ENCODE results near the gene TAS1R1.

TAS1R1 gene

DNA sequence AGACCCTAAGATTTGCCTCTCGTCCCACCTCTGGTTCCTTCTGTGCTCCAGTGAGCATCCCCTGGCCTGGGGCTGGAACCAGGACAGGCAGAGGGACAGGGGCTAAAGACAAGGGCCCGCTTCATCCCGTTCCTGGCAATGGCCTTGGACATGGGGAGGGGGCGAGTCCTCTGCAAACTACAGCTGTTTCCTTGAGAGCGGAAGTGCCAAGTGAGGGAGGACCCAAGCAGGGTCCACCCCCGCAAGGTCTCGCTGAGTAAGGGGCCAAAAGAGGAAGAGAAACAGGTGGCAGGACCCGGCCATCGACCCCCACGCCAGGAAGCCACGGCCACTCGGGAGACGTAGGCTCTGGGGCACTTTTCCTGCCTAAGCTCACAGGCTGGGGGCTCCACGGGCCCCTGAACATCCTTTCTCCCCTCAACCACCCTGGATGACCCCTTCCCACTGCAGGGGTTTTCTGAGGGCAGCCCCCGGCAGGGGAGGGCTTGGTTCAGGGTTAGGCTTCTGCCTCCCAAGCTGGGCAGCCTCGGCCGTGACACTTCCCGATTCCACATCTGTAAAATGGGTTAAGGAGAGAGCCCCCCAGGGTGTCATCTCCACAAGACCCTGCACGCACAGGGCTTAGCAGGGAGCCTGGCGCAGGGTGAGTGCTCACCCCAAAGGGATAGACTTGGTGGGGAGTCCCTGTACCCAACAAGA, 45.7 kb upstream of the TAS1R1 start:
- no CpG with 5 or more reads among the region's 20 CpGs for WGBS, 2 donors (ENCODE audit: extremely low coverage in 2 of 2, insufficient read length in 2 of 2, insufficient replicate concordance in 1 of 2)
- Histone ChIP-seq H4K91ac (ENCODE audit: low read depth, low read length, poor library complexity) (no peak overlapping the region), H3K4me3 (ENCODE audit: low read length in 2 of 2) (no peak overlapping the region), H3K27ac (replicated peaks; ENCODE audit: low read length) (no peak overlapping the region), H2BK120ac (ENCODE audit: low read depth, low read length) (no peak overlapping the region), H2AFZ (ENCODE audit: low read length) (peak overlapping the region; percentile 53), H3K36me3 (replicated peaks in 1 of 2; ENCODE audit: control insufficient read depth in 2 of 2, insufficient read depth in 2 of 2, low read length in 2 of 2) (no peaks in the 10 kb centered on the region), H2BK5ac (ENCODE audit: low read length) (peak overlapping the region; percentile 24), H3K79me1 (ENCODE audit: low read depth, low read length) (peaks cover 2% of the 10 kb centered on the region), H2BK15ac (ENCODE audit: low read length) (peak overlapping the region; percentile 58), H3K14ac (ENCODE audit: low read length) (peak overlapping the region; percentile 71), H3K4me1 (ENCODE audit: control insufficient read depth in 2 of 2, insufficient read depth in 1 of 2, low read depth in 1 of 2, low read length in 2 of 2) (peaks cover 0 to 35% of the 10 kb centered on the region in 2 donors), H4K8ac (ENCODE audit: low read depth, low read length) (no peak overlapping the region), H2BK12ac (ENCODE audit: low read length) (no peak overlapping the region), H3K27me3 (ENCODE audit: control insufficient read depth in 3 of 3, insufficient read depth in 3 of 3, low read depth in 1 of 3, low read length in 3 of 3) (peaks cover 0 to 10% (median 0%) of the 10 kb centered on the region in 3 experiments), H3K9me3 (replicated peaks in 1 of 2; ENCODE audit: control insufficient read depth in 2 of 2, insufficient read depth in 1 of 2, low read depth in 1 of 2, low read length in 2 of 2) (no peaks in the 10 kb centered on the region), H3K4me2 (ENCODE audit: insufficient read depth, low read length, poor library complexity, severe bottlenecking) (no peak overlapping the region), H3K18ac (ENCODE audit: low read length) (peak overlapping the region; percentile 71), H3K4ac (ENCODE audit: low read length) (no peak overlapping the region), H2AK5ac (ENCODE audit: low read depth, low read length) (peak overlapping the region; percentile 56), H3K9ac (ENCODE audit: low read depth, low read length, poor library complexity) (no peak overlapping the region), H3K23ac (ENCODE audit: low read depth, low read length, poor library complexity) (peak overlapping the region; percentile 37)
- no peak for DNase-seq (ENCODE audit: low spot score)

DNA sequence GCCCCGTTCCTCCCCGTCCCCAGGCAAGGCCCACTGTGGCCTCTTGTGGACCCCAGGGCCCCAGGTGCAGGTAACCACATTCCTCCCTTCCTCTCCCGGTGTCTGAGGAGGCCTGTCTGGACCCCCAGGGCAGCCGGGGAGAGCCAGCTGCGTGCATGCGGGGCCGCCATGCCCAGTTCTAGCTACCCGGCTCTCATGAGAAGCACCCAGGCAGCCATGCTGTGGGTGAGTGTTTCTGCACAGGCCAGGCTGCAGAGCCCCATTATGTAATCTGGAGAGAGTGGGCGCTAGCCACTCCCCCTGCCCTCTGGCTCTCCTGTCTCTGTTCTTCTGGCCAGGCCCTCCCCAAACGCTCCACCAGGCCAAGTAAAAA, 45.2 kb upstream of the TAS1R1 start:
- no peak overlapping the region for H2BK120ac ChIP-seq (ENCODE audit: low read depth, low read length)
- H2AK5ac ChIP-seq (ENCODE audit: low read depth, low read length): peak overlapping the region; percentile 56
- H3K4ac ChIP-seq (ENCODE audit: low read length): no peak overlapping the region
- peak overlapping the region; percentile 24 for H2BK5ac ChIP-seq (ENCODE audit: low read length)
- H3K9ac ChIP-seq (ENCODE audit: low read depth, low read length, poor library complexity): no peak overlapping the region
- no peak overlapping the region for H3K4me3 ChIP-seq (ENCODE audit: low read length in 2 of 2)
- peaks cover 0 to 35% of the 10 kb centered on the region in 2 donors for H3K4me1 ChIP-seq (ENCODE audit: control insufficient read depth in 2 of 2, insufficient read depth in 1 of 2, low read depth in 1 of 2, low read length in 2 of 2)
- no peaks in the 10 kb centered on the region for H3K36me3 ChIP-seq (replicated peaks in 1 of 2; ENCODE audit: control insufficient read depth in 2 of 2, insufficient read depth in 2 of 2, low read length in 2 of 2)
- H3K9me3 ChIP-seq (replicated peaks in 1 of 2; ENCODE audit: control insufficient read depth in 2 of 2, insufficient read depth in 1 of 2, low read depth in 1 of 2, low read length in 2 of 2): no peaks in the 10 kb centered on the region
- no peak for DNase-seq (ENCODE audit: low spot score)
- H2BK12ac ChIP-seq (ENCODE audit: low read length): no peak overlapping the region
- H2BK15ac ChIP-seq (ENCODE audit: low read length): peak overlapping the region; percentile 58
- H3K27me3 ChIP-seq (ENCODE audit: control insufficient read depth in 3 of 3, insufficient read depth in 3 of 3, low read depth in 1 of 3, low read length in 3 of 3): peaks cover 0 to 10% (median 0%) of the 10 kb centered on the region in 3 experiments
- H3K18ac ChIP-seq (ENCODE audit: low read length): peak overlapping the region; percentile 83
- no peak overlapping the region for H3K4me2 ChIP-seq (ENCODE audit: insufficient read depth, low read length, poor library complexity, severe bottlenecking)
- H2AFZ ChIP-seq (ENCODE audit: low read length): peak overlapping the region; percentile 53
- H3K27ac ChIP-seq (replicated peaks; ENCODE audit: low read length): no peak overlapping the region
- no CpG with 5 or more reads among the region's 10 CpGs for WGBS, 2 donors (ENCODE audit: extremely low coverage in 2 of 2, insufficient read length in 2 of 2, insufficient replicate concordance in 1 of 2)
- H4K8ac ChIP-seq (ENCODE audit: low read depth, low read length): no peak overlapping the region
- no peak overlapping the region for H4K91ac ChIP-seq (ENCODE audit: low read depth, low read length, poor library complexity)
- H3K79me1 ChIP-seq (ENCODE audit: low read depth, low read length): peaks cover 2% of the 10 kb centered on the region
- peak overlapping the region; percentile 71 for H3K14ac ChIP-seq (ENCODE audit: low read length)
- peak overlapping the region; percentile 55 for H3K23ac ChIP-seq (ENCODE audit: low read depth, low read length, poor library complexity)

DNA sequence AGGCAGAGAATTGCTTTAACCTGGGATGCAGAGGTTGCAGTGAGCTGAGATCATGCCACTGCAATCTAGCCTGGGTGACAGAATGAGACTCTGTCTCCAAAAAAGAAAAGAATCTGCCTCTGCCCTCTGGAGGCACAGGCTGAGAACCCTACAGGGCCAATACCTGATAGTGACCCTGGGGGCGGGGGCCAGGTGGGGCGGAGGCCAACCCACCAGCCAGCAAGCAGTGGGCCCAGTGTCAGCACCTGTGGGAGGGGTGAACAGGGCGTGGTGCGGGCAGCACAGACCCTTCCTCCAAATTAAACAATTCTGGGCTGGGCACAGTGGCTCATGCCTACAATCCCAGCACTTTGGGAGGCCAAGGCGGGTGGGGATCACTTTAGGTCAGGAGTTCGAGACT, 44.6 kb upstream of the TAS1R1 start:
- Histone ChIP-seq H3K9ac (ENCODE audit: low read depth, low read length, poor library complexity) (no peak overlapping the region), H3K4me2 (ENCODE audit: insufficient read depth, low read length, poor library complexity, severe bottlenecking) (no peak overlapping the region), H3K18ac (ENCODE audit: low read length) (no peak overlapping the region), H3K14ac (ENCODE audit: low read length) (no peak overlapping the region), H4K91ac (ENCODE audit: low read depth, low read length, poor library complexity) (no peak overlapping the region), H4K8ac (ENCODE audit: low read depth, low read length) (no peak overlapping the region), H2BK15ac (ENCODE audit: low read length) (no peak overlapping the region), H2AK5ac (ENCODE audit: low read depth, low read length) (peak overlapping the region; percentile 90), H2AFZ (ENCODE audit: low read length) (no peak overlapping the region), H3K36me3 (replicated peaks in 1 of 2; ENCODE audit: control insufficient read depth in 2 of 2, insufficient read depth in 2 of 2, low read length in 2 of 2) (no peaks in the 10 kb centered on the region), H3K23ac (ENCODE audit: low read depth, low read length, poor library complexity) (peak overlapping the region; percentile 73), H3K4me3 (ENCODE audit: low read length in 2 of 2) (no peak overlapping the region), H2BK120ac (ENCODE audit: low read depth, low read length) (no peak overlapping the region), H2BK5ac (ENCODE audit: low read length) (no peak overlapping the region), H3K79me1 (ENCODE audit: low read depth, low read length) (peaks cover 2% of the 10 kb centered on the region), H3K9me3 (replicated peaks in 1 of 2; ENCODE audit: control insufficient read depth in 2 of 2, insufficient read depth in 1 of 2, low read depth in 1 of 2, low read length in 2 of 2) (no peaks in the 10 kb centered on the region), H3K4me1 (ENCODE audit: control insufficient read depth in 2 of 2, insufficient read depth in 1 of 2, low read depth in 1 of 2, low read length in 2 of 2) (peaks cover 0 to 35% of the 10 kb centered on the region in 2 donors), H3K4ac (ENCODE audit: low read length) (no peak overlapping the region), H2BK12ac (ENCODE audit: low read length) (no peak overlapping the region), H3K27me3 (ENCODE audit: control insufficient read depth in 3 of 3, insufficient read depth in 3 of 3, low read depth in 1 of 3, low read length in 3 of 3) (peaks cover 0 to 10% (median 0%) of the 10 kb centered on the region in 3 experiments), H3K27ac (replicated peaks; ENCODE audit: low read length) (no peak overlapping the region)
- DNase-seq (ENCODE audit: low spot score): no peak
- no CpG with 5 or more reads among the region's 6 CpGs for WGBS, 2 donors (ENCODE audit: extremely low coverage in 2 of 2, insufficient read length in 2 of 2, insufficient replicate concordance in 1 of 2)

DNA sequence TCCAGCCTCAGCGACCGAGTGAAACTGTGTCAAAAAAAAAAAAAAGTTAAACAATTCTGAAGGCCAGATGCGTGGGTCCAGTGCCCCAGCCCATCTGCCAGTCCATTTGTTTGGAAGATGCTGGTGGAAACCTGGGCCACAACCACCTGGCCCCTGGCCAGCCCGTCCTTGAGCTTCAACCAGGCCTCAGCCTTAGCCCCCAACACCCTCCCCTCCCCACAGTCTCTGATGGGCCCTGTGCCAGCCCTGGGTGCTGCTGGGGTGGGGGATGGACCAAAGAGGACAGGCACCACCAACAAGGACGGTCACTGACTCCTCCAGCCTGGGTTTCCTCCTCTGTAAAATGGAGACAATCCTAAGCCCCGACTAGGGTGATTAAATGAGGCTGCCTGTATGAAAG, 44.1 kb upstream of the TAS1R1 start:
- Histone ChIP-seq H3K4me1 (ENCODE audit: control insufficient read depth in 2 of 2, insufficient read depth in 1 of 2, low read depth in 1 of 2, low read length in 2 of 2) (peaks cover 0 to 30% of the 10 kb centered on the region in 2 donors), H4K91ac (ENCODE audit: low read depth, low read length, poor library complexity) (no peak overlapping the region), H4K8ac (ENCODE audit: low read depth, low read length) (no peak overlapping the region), H3K79me1 (ENCODE audit: low read depth, low read length) (peaks cover 2% of the 10 kb centered on the region), H2BK12ac (ENCODE audit: low read length) (no peak overlapping the region), H3K23ac (ENCODE audit: low read depth, low read length, poor library complexity) (no peak overlapping the region), H2BK120ac (ENCODE audit: low read depth, low read length) (no peak overlapping the region), H3K9me3 (replicated peaks in 1 of 2; ENCODE audit: control insufficient read depth in 2 of 2, insufficient read depth in 1 of 2, low read depth in 1 of 2, low read length in 2 of 2) (no peaks in the 10 kb centered on the region), H3K4ac (ENCODE audit: low read length) (no peak overlapping the region), H3K36me3 (replicated peaks in 1 of 2; ENCODE audit: control insufficient read depth in 2 of 2, insufficient read depth in 2 of 2, low read length in 2 of 2) (no peaks in the 10 kb centered on the region), H3K9ac (ENCODE audit: low read depth, low read length, poor library complexity) (no peak overlapping the region), H2BK15ac (ENCODE audit: low read length) (peak overlapping the region; percentile 28), H2AFZ (ENCODE audit: low read length) (peak overlapping the region; percentile 68), H3K27ac (replicated peaks; ENCODE audit: low read length) (no peak overlapping the region), H3K18ac (ENCODE audit: low read length) (no peak overlapping the region), H2BK5ac (ENCODE audit: low read length) (peak overlapping the region; percentile 19), H3K4me2 (ENCODE audit: insufficient read depth, low read length, poor library complexity, severe bottlenecking) (no peak overlapping the region), H3K14ac (ENCODE audit: low read length) (no peak overlapping the region), H2AK5ac (ENCODE audit: low read depth, low read length) (no peak overlapping the region), H3K4me3 (ENCODE audit: low read length in 2 of 2) (no peak overlapping the region), H3K27me3 (ENCODE audit: control insufficient read depth in 3 of 3, insufficient read depth in 3 of 3, low read depth in 1 of 3, low read length in 3 of 3) (peaks cover 0 to 10% (median 0%) of the 10 kb centered on the region in 3 experiments)
- no CpG with 5 or more reads among the region's 6 CpGs for WGBS, 2 donors (ENCODE audit: extremely low coverage in 2 of 2, insufficient read length in 2 of 2, insufficient replicate concordance in 1 of 2)
- DNase-seq (ENCODE audit: low spot score): no peak

Measured in neuronal stem cell (in vitro differentiated cells).